NCI-H187 (cell line): ENCODE data around the gene COL26A1.
A peak's percentile ranks its signal among the peaks of the same experiment; 100 is the strongest.
"Not testable (repeated sequence)": the region's sequence is repeated elsewhere in the genome, so short reads cannot be mapped to it uniquely, and the experiment has no call there.

Experiments used
- DNase-seq, 2 experiments: peaks; one replicate each; lab custom pipeline; 2025; lab: John Stamatoyannopoulos, UW

COL26A1 gene

DNA sequence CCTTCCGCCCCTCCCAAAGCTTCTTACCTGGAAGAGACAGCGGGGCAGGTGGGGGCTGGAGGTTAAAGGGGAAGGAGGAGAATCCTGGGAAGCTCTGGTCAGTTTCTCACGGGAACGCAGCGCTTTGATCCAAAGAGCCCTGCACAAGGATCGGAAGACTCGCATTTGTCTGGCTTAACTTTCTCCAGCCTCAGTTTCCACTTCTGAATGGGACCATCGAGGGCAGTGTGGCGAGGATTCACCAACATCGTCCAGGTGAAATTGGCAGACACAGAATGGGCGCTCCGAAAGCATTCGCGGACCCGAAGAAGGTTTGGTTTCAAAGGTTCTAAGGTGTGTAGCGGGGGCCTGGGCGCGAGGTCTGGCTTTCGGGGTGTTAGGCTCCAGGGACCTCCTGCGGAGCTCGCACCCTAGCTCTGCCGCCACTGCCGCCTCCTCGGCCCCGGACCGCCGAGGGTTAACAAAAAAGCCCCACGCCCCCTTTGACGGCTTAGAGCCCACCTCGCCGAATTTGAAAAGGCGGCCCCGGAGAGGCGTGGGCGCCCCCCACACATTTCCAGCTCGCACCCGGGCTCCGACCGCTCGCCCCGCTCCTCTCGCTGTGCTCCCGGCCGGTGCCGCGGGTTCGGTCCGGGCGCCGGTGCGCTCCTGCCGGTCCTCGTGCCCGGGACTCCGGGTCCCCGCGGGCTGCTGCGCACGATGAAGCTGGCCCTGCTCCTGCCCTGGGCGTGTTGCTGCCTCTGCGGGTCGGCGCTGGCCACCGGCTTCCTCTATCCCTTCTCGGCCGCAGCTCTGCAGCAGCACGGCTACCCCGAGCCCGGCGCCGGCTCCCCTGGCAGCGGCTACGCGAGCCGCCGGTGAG is at the start of gene COL26A1:
Gene COL26A1 (plus strand): TSS at position 542 of the 862 bp plus-strand sequence. CDS start 158 bp downstream, at position 700.
- no peak for DNase-seq

DNA sequence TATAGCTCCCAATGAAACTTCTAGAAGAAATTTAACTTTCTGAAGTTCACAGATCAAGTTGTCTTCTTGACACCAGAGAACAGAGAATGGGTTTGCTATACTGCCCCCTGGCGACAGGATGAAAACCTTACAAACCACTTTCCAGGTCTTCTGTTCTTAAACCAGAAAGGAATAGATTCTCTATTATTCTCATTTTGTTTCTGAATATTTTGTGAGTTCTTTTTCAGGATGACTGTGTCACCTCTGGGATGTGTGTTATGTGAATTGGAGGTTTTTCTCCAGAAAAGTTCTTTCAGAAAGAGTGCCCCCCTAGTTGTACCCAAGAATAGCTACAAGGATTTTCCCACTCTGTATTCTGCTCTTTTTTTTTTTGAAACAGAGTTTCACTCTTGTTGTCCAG is 47.3 kb upstream of the COL26A1 start:
- DNase-seq: peak in 1 of 2 experiments; percentile 13

DNA sequence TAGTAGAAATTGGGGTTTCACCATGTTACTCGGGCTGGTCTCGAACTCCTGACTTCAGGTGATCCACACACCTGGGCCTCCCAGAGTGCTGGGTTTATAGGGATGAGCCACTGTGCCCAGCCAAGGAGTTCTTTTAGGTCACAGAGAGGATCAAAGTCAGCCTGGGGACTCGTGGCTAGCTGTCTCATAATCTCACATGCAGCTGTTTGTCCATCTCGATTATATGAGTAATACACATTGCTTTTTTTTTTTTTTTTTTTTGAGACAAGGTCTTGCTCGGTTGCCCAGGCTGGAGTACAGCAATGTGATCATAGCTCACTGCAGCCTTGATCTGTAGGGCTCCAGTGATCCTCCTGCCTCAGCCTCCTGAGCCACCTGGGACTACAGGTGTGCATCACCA is 43.3 kb upstream of the COL26A1 start:
- no peak for DNase-seq

DNA sequence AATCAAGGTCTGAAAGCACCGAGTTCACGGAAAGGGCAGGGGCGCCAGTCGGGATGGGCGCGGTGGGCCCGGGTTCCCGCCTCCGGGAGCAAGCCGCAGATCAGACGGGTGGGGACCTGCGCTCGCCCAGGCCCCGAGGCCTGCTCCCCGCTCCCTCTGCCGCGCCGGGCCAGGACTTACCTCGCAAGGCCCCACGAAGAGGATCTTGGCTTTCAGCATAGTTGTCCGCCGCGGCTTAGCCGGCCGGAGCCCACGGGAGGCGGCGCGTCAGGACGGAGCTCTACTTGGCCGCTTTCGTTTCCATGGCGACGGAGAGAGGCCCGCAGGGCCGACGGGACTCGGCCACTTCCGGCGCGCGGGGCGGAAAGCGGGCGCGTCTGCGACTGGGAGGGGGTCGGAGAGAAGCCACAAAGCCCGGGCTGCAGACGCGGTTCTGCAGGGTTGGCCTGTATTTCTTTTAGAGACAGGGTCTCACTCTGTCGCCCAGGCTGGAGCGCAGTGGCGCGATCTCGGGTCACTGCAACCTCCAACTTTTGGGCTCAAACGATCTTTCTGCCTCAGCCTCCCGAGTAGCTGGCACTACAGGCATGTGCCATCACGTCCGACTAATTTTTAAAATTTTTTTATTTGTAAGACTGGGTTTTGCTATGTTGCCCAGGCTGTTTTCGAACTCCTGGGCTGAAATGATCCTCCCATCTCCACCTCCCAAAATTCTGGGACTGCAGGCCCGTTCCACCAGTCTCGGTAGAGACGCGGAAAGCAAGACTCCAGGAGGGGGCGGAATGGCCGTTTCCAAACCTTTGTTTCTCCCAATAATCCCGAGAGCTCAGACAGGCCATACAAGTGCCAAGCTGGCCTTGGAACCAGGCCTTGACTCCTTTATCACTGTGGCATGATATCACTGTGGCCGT is 40.9 kb upstream of the COL26A1 start, which contains the start of gene IFT22:
Gene IFT22 (minus strand): TSS at position 322 of the 911 bp plus-strand sequence. CDS start 103 bp downstream, at position 219.
- DNase-seq: peak; percentile 58 to 87

DNA sequence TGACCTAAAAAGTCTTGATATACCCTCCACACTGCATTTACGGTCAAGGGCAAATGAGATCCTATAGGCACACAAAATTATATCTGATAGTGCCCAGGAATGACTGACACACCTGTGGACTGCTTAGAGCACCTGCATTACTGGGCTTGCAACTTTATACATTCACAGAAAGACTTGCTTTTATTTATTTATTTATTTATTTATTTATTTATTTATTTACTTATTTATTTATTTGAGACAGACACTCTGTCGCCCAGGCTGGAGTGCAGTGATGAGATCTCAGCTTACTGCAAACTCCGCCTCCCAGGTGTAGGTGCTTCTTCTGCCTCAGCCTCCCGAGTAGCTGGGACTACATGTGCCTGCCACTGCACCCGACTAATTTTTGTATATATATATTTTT is 34.5 kb upstream of the COL26A1 start:
- no peak for DNase-seq

DNA sequence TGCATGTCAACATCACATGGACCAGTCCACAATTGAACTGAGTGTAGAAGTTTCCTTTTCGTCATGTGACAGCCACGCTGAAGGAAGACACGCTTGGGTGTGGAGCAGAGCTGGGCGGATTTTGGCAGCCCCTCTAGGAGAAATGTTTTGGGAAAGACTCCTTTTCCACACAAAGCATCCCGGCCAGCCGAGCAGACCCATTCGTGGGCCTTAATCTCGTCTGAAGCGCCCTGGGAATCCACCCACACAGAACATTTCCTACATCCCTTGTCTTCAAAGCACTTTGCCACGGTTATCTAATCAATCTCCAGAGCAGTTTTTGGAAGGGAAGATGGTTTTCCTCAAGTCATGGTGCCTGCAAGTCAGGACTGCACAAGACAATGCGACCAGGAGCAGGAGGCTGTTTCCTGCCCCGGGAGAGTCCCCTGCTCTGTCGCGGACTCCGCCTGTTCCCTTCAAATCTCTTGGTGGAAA is 32.6 kb upstream of the COL26A1 start:
- DNase-seq: no peak

DNA sequence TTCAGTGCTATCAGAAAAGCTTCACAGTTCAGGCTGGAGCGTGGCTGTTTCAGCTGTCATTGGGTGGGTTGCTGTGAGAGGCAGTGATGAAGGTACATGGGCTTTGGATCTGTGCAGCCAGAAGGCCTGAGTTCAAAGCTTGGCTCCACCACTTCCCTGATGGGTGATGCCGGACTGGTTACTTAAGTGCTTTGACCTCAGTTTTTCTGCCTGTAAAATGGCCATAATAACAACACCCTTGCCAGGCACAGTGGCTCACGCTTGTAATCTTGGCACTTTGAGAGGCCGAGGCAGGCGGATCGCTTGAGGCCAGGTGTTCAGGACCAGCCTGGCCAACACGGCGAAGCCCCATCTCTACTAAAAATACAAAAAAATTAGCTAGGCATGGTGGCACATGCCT is 30.6 kb upstream of the COL26A1 start:
- no peak for DNase-seq

DNA sequence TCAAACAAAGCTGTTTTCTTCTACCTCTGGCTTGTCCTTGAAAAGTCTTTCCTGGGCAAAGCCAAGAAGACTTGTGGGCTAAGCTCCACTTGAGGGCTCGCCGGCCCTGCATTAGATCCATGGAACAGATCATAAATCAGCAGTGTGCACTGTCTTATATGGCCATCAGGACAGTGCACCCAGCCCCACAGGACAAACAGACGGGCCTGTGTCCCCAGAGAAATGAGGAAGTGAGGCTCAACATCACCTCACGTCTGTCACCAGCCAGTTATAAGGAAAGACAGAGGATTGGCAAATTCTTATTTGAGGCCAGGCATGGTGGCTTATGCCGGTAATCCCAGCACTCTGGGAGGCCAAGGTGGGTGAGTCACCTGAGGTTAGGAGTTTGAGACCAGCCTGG is 28.8 kb upstream of the COL26A1 start:
- DNase-seq: no peak

DNA sequence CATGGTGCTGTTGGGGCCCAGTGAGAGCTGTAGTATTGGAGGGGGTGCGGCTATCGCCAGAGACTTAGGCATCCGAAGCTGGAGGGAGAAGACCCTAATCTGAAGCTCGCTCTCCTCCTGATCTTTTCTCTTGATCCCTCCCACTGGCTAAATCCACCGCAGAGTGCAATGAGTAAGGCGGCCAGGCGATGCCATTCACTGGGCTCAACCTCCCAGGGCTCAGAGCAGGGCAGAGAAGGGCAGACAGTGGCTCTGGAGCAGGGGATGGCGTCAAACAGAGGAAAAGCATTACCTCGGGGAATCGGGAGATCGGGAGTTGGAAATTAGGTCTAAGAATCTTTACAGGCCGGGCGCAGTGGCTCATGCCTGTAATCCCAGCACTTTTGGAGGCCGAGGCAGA is 22.3 kb upstream of the COL26A1 start:
- no peak for DNase-seq

DNA sequence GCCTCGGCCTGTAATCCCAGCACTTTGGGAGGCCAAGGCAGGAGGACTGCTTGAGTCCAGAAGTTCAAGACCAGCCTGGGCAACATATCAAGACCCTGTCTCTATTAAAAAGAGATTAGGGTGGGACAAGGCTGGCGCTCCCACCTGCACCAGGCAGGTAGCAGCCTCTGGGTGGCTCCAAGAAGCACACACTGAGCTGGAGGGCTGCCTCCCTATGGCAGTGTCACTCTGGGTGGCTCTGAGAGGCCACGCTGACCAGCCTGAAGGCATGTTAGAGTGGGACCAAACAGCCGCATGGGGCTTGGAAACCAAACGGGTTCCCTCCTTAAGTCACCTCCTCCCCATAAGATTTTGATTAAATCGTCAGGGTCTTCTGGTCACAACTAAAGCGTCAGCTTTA is 19.8 kb upstream of the COL26A1 start:
- no peak for DNase-seq

DNA sequence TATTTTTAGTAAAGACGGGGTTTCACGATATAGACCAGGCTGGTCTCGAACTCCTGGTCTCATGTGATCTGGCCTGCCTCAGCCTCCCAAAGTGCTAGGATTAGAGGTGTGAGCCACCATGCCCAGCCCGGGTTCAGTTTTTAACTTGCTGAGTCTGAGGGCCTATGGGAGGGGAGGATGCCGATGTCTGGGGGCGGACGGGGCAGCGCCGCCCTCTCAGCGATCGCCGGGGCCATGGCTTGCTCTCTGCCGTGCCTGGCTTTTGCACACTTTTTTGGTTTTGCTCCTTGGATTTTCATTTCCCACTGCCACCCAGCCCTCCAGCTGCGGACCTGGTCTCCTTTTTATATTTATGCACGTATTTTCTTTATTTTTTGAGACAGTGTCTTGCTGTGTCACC is 15.2 kb upstream of the COL26A1 start:
- no peak for DNase-seq

DNA sequence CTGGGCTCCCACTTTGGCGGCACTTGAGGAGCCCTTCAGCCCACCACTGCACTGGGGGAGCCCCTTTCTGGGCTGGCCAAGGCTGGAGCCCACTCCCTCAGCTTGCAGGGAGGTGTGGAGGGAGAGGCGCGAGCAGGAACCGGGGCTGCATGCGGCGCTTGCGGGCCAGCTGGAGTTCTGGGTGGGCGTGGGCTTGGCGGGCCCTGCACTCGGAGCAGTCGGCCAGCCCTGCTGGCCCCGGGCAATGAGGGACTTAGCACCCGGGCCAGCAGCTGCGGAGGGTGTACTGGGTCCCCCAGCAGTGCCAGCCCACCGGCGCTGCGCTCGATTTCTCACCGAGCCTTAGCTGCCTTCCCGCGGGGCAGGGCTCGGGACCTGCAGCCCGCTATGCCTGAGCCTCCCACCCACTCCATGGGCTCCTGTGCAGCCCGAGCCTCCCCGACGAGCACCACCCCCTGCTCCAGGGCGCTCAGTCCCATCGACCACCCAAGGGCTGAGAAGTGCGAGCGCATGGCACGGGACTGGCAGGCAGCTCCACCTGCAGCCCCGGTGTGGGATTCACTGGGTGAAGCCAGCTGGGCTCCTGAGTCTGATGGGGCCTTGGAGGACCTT is 14.1 kb upstream of the COL26A1 start:
- not testable (repeated sequence) for DNase-seq

DNA sequence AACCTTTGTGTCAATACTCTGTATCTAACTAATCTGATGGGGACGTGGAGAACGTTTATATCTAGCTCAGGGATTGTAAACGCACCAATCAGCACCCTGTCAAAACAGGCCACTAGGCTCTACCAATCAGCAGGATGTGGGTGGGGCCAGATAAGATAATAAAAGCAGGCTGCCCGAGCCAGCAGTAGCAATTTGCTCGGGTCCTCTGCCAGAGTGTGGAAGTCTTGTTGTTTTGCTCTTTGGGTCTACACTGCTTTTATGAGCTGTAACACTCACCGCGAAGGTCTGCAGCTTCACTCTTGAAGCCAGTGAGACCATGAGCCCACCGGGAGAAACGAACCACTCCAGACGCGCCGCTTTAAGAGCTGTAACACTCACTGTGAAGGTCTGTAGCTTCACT is 13.4 kb upstream of the COL26A1 start:
- not testable (repeated sequence) for DNase-seq

DNA sequence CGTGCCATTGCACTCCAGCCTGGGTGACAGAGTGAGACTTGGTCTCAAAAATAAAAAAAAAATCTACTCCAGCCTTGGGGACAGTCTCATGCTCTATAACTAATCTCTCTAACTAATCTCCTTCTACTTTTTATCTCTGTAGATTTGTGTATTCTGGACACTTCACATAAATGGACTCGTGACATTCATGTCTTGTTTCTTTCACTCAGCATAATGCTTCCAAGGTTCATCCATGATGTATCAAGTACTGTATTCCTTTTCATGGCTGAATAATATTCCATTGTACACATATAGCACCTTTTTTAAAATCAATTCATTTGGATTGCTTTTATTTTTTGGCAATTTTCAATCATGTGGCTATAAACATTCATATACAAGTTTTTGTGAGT is 9.8 kb upstream of the COL26A1 start:
- DNase-seq: no peak

DNA sequence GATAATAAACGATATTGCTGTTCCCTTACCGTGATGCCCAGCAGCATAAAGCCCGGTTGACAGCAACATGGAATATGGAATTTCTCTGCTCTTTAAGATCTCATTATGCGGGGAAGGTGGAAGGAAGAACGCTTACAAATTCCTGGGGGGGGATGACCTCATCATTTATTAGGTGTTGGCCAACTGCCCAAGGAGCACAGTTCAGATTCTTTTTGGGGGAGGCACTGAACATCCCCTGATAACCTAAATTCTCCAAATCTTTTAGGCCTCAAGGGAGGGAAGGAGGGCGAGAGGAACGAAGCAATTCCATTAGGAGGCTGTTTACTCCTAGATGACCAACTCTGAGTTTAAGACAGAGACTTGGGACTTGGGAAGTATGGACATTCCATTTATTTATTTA is 5.2 kb upstream of the COL26A1 start:
- DNase-seq: no peak

DNA sequence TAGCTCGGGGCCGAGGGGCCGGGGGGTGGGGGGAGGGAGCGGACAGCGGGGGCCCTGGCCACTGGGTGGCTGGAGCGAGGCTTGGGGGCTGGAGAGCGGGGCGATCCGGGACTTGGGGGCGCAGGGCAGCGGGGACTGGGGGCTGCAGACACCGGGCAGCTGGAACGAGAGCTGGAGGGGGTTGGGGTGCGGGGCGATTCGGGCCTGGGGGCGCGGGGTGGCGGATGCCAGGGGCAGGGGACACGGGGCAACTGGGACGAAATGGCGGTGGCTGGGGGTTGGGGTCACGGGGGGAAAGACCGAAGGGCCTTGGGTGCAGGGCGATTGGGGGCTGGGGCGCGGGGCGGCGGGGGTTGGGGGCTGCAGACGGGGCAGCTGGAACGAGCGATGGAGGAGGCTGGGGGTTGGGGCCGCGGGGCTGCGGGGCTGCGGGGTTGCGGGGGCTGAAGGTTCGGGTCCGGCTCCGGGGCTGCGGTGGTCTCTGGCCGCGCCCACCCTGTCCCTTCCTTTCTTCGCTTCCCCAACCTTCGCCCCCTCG is 590 bp downstream of the COL26A1 start:
- DNase-seq: no peak

DNA sequence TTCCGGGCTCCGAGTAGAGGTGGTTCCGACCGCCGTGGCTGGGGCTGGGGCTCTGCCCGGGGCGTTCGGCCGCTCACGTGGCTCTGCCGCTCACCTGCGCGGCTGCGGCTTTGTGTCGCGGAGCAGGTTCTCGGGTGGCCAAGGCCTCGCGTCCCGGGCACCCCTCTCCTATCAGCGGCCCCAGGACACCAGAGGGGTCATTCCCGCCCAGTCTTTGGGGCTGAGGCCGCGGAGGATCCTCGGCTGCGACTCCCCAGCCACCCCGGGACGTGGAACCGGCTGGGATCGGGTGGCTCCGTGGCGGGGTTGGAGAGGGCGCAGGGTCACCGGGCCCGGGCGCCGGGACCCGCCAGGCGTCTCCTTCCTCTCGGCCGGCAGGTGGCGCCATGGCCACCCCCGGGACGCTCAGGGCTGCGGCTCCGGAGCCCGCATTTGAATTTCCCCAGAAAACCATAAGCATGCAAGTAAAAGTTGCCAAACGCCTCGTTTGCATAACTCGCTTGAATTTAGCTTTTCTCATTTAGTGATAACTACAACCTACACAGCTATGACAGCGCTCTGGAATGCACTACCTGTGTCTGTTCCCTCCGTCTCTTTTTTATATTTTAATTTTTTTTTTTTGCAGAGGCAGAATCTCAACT is 1.2 kb downstream of the COL26A1 start:
- no peak for DNase-seq

DNA sequence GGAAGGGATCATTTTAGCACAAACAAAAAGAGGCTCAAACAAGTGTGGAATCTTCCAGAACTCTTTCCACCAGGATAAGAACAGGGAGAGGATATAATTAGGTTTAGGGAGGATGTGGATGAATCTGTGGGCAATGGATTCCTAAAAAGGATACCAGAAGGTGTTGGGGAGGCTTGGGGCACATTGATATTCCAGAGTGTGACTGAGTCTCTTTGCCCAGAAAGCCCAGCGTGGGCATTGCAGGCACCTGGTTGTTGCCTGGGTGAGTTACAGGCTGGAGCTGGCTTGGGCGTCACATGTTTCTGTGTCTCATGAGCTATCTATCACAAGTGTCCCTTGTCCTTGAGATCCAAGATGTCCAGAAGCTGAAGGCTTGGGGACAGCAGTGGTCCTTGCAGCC is 3.3 kb downstream of the COL26A1 start:
- no peak for DNase-seq

DNA sequence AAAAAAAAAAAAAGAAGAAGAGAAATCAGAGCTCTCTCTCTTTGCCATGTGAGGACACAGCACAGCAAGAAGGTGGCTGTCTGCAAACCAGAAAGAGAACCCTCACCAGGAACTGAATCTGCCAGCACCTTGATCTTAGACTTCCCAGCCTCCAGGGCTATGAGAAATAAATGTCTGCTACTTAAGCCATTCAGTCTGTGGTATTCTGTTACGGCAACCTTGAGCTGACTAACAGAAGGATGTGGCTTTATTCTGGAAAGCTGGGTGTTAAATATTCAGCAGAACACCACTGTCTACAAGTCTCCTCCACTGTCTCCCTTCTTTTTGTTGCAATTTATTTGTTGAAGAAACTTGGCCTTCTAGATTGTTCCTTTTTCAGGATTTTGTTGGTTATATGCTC is 5.0 kb downstream of the COL26A1 start:
- no peak for DNase-seq

DNA sequence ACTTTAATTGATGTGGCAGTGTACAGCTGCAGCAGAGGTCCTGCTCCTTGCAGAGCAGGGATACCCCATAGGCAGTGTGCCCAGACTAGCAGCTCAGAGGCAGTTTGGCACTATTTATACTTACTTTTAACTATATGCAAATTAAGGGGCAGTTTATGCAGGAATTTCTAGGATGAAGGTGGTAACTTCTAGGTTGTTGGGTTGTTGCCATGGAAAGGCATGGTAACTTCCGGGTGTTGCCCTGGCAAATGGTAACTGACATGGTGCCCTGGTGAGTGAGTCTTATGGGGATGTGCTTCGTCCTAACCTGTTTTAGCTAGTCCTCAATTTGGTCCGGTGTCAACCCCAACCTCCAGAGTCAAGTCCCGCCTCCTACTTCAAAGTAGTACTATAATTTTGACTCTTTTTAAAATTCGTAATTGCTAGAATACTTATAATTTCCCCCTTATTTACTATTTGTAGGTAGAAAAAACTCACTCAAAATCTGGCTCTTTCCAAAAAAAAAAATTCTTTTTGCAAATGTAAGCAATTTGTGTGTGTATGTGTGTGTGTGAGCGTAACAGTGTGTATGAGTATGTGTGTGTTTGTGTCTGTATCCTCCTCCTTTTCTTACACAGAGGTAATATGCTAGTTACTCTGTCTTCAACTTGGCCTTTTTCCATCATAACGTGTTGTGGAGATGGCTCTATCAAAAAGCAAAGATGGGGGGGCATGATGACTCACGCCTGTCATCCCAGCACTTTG is 5.9 kb downstream of the COL26A1 start:
- DNase-seq: no peak

DNA sequence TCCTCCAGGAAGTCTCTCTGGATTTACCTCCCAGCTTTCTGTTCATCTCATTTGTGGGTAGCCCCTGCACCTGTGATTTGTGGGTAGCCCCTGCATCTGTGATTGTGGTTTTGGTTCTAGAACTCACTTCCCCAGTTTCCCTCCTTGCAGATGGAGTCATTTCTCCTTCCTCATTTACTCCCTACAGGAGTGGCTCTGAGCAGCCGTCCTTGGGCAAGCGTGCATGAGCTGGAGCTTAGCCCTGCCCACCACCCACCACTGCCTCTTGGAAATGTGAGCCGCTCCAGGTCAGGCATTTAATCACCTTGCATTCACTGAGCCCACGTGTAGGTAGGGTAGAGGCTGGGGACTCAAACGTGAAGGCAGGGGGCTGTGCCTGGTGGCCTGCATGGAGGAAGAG is 8.2 kb downstream of the COL26A1 start:
- no peak for DNase-seq
